Putamen (tissue), 1 donor: ENCODE data around the gene C14orf93.

ENCODE experiments used
- DNase-seq: peaks from one replicate; pipeline ENCODE4 v3.0.0-alpha.2; 2016; ENCODE audit warnings: low spot score

C14orf93 gene, protein sequence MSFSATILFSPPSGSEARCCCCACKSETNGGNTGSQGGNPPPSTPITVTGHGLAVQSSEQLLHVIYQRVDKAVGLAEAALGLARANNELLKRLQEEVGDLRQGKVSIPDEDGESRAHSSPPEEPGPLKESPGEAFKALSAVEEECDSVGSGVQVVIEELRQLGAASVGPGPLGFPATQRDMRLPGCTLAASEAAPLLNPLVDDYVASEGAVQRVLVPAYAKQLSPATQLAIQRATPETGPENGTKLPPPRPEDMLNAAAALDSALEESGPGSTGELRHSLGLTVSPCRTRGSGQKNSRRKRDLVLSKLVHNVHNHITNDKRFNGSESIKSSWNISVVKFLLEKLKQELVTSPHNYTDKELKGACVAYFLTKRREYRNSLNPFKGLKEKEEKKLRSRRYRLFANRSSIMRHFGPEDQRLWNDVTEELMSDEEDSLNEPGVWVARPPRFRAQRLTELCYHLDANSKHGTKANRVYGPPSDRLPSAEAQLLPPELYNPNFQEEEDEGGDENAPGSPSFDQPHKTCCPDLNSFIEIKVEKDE

DNA sequence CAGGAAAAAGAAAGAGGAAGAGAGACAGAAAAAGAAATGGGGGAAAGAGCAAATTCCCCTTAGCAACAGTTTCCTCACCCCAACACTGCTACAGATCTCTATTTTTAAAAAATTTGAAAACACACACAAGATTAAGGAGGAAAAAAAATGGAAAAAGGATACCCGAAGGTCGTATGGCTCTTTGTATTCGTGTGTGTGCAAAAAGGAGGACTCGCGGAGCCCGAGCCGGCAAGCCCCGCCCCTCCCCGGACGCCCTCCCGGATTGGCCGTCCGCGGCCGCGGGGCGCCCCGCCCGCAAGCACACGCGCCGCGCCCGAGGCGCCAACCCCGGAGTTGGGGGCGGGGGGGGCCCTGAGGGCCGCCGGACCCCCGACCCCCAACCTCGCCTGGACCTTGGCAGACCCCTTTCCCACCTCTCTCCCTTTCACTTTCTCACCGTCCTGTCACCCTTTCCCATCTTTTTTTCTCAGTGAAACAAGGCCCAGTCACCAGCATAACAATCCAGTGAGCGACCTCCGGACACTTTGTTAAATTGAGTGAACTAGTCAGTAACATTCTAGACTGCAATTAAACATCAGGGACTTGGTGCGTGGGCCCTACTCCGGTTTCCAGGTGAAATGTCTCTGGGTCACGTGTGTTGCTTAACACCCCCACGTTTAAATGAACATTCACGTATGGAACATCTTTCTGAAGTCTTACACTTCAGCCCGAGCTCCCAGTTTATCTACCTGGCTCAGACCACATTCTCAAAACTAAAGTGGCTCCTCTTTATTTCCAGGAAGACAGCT, at the start of gene C14orf93:
C14orf93 (minus strand) TSS at position 205 of the 788 bp plus-strand sequence. CDS start 11,120 bp downstream, outside the sequence.
- peak; percentile 72 for DNase-seq

DNA sequence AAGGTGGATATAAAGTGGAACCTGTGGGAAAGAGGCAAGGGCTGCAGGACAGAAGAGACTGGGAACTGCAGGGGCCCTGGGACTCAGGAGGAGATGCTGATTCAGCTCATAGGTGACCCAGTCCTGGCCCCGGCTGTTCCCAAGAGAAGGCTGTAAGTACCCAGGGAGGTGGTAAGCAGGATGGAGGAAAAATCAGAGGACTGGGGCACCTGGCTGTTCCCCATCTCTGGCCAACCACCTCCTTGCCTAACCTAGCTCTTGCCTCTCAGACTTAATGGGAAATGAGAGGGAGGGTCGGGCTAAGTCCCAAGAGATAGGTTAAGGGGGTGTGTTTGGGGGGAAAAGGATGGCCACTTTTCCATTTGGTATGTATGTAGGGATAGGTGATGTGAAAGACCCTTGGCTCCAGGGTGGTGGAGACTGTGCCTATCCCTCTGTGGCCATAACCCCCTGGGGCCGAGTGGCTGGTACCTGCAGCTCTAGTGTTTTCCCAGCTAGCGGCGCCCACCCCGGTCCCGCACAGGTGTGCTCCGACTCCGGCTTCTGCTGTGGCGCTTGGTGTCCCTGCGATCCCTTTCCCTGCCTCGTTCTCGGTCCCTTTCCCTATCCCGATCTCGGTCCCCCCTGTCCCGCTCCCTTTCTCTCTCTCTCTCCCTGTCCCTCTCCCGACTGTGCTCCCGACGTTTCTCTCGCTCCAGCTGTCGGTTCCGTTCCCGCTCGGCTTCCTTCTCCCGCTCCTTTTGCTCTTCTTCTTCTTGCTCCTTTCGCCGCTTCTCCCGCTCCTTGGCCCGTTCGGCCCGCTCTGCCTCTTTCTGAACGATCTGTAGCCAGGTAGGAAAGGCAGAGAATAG, 48.9 kb upstream of the C14orf93 start:
- no peak for DNase-seq

DNA sequence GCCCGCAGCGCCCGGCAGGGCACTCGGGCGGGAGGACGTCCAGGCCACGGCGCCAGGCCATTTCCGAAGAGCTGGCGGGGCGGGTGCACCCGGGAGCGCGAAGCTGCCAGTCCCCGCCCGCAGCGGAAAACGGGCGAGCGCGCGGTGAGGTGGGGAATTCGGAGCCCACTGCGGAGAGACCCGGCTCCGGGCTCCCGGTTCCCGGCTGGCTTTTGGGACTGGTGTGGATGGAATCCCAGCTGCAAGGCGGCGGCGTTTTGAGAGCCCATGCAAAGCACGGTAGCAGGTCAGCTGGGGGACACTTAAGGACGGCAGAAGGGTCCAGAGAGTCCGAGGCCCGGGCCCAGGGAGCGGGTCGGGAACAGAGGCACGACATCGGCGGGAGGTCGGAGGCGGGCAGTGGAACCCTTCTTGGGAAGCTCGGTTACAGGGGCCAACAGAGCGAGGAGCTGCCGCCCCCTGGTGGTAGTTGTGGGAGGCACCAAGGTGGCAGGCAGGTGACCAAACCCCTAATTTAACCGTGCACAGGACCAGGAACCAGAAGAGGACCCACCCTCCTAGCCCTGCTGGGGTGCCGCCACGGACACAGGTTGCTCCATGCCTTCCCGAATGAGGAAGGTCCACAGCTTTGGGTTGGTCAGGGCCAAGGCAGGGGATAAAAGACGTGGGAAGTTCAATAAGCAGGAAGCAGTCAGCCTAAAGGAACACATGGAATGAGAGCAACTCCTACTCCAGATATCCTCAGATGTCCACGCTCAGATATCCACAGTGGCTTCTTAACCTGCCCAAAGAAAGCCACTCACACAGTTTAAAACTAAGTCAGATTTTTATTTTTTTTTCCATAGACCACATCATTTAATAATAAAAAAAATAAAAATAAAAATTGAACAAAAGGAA, 48.1 kb upstream of the C14orf93 start:
- DNase-seq: peak; percentile 78

DNA sequence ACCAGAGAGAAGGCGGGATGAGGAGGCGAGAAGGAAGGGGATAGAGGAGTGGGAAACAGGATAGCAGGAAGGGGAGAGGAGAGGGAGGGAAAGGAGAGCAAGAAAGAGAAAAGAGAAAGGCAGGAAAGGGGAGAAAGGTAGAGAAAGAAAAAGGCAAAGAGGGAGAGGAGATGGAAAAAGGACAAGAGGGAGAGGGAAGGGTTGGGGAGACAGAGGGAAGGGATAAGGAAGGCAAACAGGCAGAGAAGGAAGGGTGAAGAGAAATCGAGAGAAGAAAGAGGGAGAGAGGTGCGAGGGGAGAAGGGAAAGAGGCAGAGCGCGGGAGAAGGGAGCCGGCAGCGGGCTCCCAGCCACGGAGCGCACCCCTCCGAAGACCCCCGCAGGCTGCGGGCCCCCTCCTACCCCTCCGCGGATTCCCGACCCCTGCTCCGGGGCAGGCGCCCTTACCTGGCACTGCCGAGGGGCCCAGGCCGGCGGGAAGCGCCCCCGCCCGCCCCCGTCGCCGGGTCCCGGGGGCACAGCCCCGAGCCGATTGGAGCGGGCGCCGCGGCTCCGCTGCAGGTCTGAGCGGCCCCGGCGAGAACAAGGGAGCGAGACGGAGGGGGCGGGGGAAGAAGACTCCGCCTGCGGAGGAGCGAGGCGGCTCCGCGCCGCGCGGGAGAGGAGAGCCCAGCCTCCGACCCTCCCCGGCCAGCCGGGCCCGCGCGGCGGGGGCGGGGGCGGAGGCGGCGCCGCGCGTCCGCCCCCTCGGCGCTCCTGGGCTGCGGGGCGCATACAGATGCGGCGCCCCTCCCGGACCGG, 47.2 kb upstream of the C14orf93 start, which contains the start of gene CDH24:
CDH24 (minus strand) TSS at position 565 of the 801 bp plus-strand sequence. CDS start 1,787 bp downstream, outside the sequence.
- DNase-seq: no peak

DNA sequence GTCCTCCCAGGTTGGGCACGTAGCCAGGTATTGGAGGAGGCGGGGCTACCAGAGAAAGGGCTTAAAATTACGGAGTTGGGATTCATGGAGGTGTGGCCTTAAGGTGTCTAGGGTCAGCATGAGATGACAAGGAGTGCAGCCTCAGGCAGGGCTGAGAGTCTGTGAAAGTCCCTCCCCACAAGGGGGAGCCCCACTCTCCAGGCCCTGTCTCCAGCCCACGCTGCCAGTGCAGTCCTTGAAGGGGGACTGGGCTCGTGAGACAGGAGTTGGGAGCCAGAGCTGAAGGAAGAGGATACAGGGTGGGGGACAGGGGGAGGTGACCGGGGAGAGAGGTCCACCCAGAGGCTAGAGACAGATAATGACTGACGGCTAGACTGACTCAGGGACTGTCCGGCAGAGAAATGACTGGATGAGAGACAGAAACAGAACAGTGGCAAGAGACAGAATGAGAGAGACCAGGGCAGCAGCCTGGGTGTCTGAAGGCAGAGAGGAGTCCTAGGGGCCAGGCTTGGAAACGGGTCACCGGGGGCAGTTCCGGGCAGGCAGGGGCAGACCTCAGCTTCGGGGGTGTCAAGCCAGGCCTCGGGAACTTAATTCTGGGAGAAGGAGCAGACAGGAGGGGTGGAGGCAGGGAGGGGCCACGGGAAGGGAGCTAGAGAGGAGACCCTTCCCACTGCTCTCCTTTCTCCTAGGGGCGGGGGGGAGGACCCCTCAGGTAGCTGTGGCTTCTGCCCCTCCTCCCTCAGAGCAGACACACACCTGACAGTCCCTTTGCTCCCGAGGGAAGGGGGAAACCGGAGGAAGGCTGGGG, 46.4 kb upstream of the C14orf93 start:
- no peak for DNase-seq

DNA sequence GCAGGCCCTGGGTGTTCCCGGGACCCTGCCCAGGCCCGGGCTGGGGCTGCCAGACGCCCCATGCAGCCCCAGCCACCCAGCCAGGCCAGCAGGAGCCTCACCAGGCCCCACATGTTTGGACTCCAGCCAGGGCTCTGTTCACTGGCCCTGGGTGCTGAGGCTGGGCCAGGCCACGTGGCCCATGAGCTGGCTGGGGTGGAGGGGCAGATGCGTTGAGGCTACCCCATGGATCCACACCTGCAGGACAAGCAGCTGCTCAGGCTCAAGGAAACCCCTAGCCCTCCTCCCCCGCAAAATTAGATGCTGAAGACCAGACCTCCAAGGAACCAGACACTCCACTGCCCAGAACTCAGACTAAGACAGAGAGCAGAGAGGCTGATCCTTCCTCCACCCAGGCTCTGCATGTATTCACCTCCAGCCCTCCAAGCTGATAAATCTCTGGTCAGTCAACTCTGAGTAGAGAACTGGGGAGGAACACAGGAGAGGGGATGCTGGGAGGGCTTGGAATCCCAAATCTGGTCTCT, 45.7 kb upstream of the C14orf93 start:
- no peak for DNase-seq

DNA sequence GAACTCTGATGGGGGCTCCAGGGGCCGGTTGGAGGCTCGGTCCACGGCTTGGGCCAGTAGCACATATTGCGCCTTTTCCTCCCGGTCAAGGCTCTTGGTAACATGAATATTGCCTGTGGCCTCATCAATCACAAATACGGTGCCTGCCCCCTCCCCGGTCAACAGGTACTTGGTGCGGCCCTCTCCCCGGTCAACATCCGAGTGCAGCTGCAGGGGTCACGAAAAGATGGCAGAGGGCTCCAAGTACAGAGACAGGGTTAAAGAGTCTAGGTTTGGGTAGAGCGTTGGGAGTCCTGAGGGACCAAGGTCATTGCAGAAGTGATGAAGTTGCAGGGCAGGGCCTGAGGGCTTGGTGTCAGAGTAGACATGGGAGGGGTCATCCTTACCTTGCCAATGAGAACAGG, 45.2 kb upstream of the C14orf93 start:
- no peak for DNase-seq

DNA sequence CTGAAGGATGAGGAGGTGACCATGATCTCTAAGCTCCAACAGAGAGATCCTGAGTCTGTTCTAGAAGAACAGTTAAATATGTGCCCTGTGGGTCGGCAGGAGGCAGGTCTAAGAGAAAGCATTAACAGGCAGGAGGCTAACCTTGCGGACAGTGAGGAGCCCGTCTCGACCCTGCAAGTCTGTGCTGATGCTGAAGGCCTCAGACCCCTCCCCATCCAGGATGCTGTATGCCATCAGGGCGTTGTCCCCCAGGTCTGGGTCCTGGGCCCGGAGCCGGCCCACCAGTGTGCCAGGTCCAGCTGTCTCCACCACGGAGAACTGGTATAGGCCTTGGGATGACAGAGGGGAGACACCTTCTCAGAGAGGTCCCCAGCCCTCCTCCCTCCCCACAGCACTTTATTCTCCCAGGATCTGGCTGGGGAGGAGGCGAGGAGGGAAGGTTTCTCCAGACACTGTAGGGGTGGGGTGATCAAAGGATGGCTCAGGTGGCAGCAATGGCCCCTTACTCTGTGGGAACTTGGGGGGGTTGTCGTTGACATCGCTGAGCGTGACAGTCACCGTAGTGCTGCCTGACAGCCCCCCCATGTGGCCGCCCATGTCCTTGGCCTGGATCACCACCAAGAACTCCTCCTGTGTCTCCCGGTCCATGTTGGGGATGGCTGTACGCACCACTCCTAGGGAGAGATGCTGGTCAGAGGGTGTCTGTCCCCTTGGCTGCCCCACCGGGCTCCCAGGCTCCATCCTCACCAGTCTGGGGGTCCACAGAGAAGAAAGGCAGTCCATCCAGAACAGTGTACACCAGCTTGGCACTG, 44.3 kb upstream of the C14orf93 start:
- DNase-seq: no peak

DNA sequence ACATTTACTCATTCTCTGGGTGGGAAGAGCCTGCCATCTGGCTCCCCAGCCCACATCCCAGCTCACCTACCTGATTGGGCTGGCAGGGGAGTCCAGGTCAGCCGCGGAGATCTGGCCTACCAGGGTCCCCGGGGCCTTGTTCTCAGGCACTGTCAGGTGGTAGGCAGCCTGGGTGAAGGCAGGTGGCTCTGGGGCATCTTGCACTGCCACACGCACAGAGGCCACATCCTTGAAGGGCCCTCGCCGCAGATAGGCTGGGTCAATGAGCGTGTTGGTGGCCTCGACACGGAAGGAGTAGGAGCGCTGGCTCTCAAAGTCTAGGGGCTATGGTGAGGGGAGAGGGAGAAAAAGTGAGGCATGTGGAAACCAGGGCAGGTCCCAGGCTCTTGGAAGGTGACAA, 43.5 kb upstream of the C14orf93 start:
- DNase-seq: no peak

DNA sequence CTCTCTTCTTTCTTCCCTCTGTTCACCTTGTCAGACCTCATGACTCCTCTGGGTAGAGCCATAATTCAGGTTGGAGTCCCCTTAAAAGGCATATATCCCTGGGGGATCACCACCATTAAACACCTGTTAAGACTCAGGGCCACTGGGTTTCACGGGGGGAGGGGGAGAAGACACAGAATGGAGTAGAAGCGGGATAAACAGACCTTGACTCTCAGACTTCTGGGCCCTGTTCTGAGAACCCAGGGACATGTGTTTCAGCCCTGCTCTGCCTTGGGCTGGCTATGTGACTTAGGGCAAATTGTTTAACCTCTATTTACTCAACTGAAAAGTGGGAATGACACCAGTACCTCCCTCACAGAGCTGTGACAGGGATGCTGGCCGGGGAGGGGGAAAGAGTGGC, 42.7 kb upstream of the C14orf93 start:
- no peak for DNase-seq

DNA sequence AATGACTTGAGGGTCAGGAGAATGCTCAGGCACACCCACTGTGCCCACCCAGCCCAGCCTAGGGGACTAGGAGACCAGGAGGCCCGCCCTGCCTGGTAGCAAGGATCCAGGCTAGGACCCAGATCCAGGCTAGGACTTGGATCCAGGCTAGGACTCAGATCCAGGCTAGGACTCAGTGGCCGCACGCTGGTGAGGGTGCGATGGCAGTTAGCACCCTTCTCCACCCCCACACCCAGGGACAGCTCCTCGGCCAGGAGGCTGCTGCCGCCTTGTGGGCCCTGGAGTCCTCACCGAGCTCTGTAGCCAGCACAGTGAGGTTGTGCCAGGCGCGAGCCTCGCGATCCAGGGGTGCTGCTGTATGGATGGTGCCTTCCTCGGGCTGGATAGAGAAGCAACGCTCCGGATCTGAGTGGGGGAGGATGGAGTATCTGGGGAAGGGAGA, 42.3 kb upstream of the C14orf93 start:
- DNase-seq: no peak

DNA sequence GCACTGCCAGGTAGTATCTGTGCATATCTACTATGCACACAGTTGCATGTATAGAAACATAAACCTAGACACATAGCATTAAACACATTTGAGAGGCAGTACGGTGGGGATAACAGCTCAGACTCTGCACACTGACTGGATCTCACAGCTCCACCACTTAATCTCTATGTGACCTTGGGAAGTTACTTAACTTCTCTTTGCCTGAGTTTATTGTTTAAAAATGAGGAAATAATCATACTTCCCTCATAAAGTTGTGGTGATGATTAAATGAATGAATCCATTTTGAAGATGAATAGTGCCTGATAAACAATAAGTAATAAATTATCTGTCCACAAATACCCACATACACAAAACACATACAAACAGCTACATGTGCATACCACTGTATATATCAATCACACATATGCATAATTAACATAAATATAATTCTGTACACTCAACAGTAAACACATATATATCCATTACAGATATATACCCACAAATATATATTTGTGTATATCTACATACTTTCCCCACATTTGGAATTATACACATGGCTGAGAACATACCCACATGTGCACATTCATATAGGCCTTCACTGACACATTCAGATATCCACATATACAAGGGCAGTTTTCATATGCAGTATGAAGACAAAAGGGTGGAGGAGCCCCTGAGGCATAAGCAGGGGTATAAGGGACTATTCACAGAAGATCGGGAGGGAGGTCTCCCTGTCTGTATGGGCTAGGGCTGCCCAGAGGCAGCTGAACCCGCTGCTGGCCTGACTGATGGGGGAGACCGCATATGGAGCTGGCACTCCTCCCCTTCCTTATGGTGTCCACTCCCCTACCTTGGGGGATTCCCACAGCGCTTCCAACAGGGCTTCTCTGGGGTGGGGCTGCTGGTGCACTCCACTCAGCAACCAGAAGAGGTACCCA, 41.5 kb upstream of the C14orf93 start:
- no peak for DNase-seq

DNA sequence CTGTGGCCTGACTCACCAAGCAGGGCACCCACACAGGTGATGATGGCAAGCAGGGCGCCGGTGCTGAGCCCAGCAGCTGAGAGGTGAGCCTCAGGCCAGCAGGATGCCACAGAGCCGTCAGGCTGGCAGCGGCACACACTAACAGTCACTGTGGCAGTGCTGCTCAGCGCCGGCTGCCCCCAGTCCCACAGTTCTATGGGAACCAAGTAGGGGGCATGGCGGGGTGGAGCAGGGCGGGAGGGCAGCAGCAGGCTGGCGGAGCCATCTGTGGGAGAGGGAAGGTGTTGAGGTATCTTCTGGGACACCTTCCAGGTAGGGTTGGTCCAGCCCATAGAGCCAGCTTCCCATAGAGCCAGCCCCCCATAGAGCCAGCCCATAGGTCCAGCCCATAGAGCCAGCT, 39.1 kb upstream of the C14orf93 start:
- DNase-seq: no peak

DNA sequence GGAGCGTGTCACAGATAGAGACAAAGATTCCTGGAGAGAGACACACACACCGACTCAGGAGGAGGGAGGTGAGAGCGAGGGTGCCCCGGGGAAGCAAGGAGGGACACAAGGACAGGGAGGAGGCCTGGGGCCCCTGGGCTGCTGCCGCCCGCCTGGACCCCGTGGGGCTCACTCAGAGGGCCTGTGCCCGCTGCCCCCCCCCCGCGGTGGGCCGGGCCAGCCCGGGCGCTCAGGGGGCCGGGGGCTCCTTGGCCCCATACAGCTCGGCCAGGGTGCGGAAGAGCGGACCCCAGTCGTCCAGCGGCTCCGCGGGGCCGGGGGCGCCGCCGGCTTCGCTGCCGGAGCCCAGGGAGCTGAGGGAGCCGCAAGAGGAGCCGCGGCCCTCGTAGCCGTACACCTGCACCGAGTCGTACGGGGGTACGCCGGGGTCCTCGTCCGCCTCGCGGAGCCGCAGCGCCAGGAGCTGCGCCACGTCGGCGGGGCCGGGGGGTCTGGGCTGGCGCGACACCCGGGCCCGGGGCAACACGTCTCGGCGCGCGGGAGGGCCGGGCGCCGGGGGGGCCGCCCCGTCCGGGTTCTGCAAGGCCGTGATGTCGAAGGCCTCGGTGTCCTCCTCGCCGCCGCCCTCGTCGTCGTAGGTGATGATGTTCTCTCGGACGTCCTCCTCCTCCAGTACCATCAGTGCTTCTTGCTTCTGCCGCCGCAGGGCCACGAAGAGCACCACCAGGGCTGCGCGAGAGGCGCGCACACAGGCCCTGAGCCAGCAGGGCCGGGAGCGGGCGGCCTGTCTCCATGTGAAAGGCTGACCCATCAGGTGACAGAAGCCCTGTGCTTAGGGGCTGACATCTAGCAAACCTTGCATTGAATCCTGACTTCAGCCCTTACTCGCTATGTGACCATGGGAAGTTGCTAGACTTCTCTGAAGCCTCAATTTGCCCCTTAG, 38.1 kb upstream of the C14orf93 start:
- no peak for DNase-seq

DNA sequence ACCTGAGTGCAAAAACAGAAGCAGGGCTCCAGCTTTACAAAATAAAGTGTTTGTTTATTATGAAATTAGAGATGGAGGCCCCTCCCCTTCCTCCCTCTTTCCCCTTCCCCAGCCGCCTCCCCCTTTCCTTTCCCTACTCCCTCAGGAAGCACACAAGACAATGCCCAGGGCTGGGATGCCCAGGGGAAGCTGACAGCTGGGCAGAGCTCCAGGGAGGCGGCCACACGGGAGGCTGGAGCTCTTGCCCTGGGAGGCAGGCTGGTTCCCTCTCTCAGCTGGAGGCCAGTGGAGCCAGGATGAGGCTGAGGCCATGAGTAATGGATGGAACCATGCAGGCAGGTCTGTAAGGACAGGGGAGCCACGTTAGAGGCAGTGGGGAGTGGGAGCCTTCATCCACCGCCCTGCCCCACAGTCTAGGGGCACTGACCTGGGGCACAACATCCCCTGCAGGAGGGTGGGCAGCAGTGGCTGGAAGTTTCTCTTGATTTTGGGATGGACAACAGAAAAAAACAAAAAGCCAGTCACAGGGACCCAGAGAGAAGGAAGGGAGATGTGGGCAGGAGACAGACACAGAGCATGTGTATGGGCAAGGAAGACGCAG, 37.2 kb upstream of the C14orf93 start:
- no peak for DNase-seq
